ENCODE data around the gene CTXND1.

Gene CTXND1

DNA sequence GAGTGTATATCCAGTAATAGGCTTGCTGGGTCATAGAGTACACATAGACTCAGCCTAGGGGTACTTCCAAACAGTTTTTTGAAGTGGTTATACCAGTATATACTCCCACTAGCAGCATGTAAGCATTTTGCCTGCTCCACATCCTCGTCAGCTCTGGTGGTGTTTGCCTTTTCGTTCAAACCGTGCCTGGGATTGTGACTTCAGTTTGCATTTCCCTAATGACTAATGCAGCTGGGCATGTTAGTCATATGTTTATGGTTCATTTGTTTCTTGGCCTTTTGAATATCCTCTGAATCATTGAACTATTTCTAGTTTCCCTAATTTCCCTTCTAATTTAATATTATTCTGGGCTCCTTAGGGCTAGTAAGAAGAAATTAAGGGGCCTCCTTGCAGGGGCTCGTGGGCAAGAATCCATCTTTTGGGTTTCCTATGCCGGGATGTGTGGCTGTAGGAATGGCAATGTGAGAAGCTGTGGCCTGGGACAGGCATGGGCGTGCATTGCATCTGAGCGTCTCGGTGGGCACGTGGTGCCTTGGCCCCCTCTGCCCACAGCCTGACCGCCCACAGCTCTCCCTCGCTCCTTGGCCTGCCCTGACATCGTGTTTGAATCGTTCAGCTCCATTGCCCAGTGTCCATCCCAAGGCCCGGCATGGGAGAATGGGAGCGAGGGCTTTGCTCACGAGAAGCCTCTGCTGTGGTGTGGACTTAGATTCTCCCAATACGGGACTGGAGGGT lies 72.8 kb downstream of the CTXND1 start:
- peak; percentile 33 for DNase-seq

DNA sequence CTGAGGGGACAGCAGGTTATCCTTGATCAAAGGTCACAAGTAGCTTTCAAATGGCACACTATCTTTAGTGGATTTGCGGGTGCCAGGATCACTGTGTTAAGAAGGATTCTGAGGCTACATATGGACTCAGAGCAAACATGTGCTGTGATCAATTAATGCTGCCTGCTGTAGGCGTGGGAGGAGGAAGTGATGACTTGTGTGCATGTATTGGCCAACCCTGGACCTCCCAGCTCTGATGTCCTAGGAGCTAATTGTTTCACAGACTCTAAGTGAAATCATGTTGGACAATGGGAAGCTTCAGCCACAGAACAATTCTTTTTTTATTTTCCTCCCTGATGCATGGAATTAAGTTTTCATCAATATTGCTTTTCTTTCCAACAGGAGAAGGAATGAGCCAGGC lies 74.9 kb downstream of the CTXND1 start:
- DNase-seq: no peak

DNA sequence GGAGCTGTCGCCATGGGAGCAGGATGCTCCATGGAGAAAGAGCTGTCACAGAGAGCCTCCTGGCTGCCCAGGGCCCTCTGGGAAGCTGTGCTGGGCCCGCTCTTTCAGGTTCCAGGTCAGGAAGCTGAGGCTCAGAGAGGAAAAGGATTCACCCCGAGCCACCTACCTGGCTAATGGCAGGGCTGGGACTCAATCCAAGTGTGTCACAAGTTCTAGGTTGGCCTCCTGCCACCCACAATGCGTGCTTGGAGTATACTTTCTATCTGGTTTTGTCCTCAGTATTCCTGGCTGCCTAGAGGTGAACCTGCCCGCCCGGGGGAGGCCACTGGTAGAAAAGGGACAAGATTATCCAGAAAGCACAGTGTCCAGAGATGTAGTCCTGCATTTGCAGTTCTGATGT lies 75.6 kb downstream of the CTXND1 start:
- DNase-seq: no peak

DNA sequence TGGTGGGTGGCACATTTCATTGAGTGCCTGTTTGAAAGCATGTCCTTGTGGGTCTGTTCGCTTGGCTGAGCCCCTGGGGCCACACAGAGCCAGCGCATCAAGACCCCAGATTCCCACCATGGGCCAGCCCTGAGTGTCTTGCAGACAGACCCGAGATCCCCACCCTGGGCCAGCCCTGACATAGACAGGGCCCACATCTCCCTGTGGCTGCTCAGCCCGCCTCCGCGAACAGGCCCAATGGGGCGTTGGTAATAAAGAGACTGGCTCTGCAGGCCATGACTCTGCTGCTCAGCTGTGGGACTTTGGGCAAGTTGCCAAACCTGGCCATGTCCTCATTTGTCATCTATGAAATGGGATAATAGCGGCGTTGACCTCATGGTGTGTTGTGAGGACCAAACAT lies 76.6 kb downstream of the CTXND1 start:
- DNase-seq: no peak

DNA sequence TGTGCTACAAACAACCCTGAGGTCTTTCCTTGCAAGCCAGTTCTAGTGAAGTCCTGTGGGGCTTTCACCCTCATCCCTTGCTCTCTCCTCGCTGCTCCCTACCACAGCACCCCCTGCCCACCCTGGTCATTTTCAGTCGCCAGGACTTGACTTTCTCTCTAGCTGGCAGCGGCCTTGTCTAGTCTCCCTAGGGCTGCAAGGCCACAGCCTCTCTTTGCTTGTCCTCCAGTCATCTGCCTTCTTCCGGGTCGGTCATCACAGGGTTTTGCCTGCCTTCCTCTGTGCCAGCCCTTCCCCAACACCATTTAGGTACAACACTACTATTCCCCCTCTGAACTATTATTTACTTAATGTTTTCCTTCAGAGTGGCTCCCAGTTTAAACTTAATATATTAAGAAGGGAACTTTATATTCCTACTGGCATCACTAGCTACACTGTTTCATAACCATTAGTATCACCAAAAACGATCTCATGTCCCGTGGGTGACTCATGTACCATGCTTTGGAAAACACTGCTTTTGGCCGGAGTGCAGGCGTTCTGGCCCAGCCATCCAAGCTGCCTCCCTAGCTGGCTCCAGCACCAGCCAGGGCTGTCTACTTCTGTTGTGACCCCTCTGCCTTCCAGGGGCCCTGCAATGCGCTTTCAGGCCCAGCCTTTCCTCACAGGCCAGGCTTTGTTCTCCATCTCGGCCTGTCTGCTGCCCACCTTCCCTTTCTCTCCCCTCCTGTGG lies 77.8 kb downstream of the CTXND1 start:
- no peak for DNase-seq

GRCh38 chr15:80173022-80173759 lies 78.8 kb downstream of the CTXND1 start:
- DNase-seq: peak; percentile 86

GRCh38 chr15:80172401-80172800 lies 79.6 kb downstream of the CTXND1 start:
- no peak for DNase-seq

- no peak for DNase-seq
Measured at GRCh38 chr15:80171787-80172186, 80.2 kb downstream of the CTXND1 start.

GRCh38 chr15:80170596-80170995 lies 81.4 kb downstream of the CTXND1 start:
- no peak for DNase-seq

GRCh38 chr15:80169768-80170357 lies 82.2 kb downstream of the CTXND1 start:
- no peak for DNase-seq

- DNase-seq: no peak
Measured at GRCh38 chr15:80168421-80168820, 83.6 kb downstream of the CTXND1 start.

GRCh38 chr15:80167936-80168335 lies 84.1 kb downstream of the CTXND1 start:
- no peak for DNase-seq

DNA sequence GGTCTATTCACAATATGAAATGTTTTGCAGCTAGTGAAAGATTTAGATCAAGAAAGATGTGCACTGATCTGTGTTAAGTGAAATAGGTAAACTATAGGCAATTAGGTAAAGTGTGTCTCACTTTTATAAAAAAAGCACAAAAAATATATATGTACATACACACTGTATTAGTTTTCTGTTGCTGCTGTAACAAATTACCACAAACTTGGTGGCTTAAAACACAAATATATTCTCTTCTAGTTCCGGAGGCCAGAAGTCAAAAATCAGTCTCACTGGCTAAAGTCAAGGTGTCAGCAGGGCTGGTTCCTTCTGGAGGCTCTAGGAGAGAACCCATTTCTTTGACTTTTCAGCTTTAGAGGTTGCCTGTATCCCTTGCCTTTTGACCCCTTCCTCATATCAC lies 88.1 kb downstream of the CTXND1 start:
- DNase-seq: no peak

DNA sequence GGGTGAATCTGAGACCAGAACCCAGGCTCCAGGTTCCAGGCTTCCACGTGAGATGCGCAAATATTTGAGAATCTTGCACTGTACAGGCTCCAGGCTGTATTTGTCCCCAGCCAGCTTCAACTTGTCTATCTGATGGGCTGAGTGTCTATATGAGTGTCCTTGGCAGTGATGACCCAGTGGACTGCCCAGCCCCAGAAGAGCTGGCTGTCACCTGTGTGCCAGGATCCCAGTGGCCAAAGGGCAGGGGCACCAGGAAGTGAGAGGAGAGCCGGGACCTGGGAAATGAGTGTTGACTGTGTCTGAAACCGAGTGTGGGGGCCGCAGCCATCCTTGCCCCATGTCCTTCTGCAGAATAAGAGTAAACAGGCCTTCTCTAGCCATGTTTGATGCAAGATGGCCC lies 88.8 kb downstream of the CTXND1 start:
- no peak for DNase-seq

DNA sequence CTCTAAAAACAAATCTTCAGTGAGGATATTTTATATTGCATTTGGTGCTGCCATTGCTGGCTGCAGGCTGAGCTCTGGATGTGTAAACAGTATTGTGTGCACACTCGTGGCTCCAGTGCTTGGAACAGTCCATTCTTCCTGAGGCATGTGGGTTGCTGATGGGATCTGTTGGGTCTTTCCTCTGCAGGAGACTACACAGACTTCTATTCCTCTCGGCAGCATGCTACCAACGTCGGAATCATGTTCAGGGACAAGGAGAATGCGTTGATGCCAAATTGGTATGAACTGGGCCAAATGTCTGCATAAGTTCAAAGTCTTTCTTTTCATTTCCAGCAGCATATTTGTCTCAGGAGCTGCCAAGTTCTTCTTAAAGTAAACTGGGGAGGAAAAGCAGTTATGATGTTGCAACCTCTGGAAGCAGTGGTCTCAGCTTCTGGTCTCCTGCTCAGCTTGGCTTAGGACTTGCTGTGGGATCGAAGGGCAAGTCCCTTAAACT lies 89.9 kb downstream of the CTXND1 start:
- no peak for DNase-seq

- no peak for DNase-seq
Measured at GRCh38 chr15:80161468-80162016, 90.5 kb downstream of the CTXND1 start.

GRCh38 chr15:80160570-80161156 lies 91.3 kb downstream of the CTXND1 start:
- DNase-seq: no peak

GRCh38 chr15:80159811-80160569 lies 92.0 kb downstream of the CTXND1 start:
- DNase-seq: no peak

GRCh38 chr15:80159301-80159700 lies 92.7 kb downstream of the CTXND1 start:
- DNase-seq: no peak

- no peak for DNase-seq
Measured at GRCh38 chr15:80157215-80157614, 94.8 kb downstream of the CTXND1 start.

DNA sequence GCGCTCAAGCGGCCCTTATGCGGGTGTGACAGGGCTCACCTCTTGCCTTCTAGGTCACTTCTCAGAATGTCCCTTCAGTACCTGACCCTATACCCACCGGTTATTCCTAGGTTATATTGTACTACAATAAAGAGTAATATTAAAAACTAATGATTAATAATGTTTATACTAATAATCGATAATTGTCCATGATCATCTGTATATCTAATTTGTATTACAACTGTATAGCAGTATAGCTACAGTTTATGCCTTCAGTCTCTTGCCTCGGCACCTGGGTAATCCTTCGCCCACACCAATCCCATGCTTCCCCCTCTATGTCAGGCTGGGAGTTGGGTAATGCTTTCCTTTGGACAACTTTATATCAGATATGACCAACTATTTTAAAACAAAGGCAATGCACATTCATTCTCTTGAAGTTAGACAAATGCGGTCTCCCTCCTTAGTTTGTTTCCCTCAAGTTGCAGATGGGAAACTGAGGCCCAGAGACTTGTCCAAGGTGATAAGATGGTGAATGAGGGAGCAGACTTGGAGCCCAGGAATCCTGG lies 95.8 kb downstream of the CTXND1 start:
- no peak for DNase-seq
